Fibroblast of skin of left quadriceps (primary cell): ENCODE results near the gene SSBP1.
A peak's percentile ranks its signal among the peaks of the same experiment; 100 is the strongest.
"Not testable (repeated sequence)": the region's sequence is repeated elsewhere in the genome, so short reads cannot be mapped to it uniquely, and the experiment has no call there.

Source experiments
- DNase-seq, 2 experiments: peaks; one replicate each; pipeline ENCODE4 v3.0.0-alpha.2; 2013; ENCODE audit warnings: low read depth in 2 of 2

SSBP1 gene

DNA sequence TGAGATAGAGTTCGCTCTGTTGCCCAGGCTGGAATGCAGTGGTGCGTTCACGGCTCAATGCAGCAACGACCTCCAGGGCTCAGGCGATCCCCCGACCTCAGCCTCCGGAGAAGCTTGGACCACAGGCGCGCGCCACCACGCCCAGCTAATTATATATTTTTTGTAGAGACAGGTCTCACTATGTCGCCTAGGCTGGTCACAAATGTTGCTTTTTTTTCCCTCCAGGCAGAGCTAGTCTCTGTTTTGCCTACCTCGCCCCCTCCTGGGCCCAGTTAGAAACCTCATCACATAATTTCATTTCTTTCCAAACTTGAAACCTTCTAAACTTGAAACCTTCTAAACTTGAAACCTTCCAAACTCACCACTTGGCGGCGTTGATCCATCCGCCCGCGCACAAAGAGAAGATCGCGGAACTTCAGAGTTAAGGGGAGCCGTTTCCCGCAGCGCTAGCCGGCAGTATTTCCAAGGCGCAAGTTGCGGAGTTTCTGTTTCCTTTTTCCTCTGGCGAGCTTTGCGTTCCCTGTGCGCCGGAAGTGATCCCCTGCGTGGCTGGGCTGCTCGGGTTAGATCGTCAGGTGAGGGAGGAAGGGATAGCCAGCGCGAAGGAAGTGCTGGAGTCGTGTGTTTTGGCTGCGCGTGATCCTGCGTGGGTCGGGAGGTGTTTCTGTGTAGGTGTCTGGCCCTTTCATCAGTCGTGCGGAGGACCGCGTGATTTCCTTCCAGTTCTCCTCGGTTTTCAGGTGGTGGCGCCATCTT lies at the start of gene SSBP1:
Gene SSBP1 (plus strand): TSS at position 523 of the 756 bp plus-strand sequence. CDS start 809 bp downstream, outside the sequence.
- peak; percentile 93 to 94 for DNase-seq

DNA sequence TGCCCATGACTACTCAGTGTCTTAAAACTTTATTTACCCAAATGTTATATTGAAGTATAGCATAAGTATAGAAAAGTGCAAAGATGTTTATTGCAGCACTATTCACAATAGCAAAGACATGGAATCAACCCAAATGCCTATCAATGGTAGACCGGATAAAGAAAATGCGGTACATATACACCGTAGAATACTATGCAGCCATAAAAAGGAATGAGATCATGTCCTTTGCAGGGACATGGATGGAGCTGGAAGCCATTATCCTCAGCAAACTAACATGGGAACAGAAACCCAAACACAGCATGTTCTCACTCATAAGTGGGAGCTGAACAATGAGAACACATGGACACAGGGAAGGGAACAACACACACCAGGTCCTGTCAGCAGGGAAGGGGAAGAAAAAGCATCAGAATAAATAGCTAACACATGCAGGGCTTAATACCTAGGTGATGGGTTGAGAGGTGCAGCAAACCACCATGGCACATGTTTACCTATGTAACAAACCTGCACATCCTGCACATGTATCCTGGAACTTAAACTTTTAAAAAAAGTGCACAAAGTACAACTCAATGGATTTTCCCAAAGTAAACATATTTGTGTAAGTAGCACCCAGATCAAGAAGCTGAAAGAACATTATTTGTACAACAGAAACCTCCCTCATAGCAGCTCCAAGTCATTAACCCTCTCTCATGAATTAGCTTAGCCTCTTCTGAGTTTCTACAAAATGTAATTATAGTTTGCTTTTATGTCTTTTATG lies 48.9 kb upstream of the SSBP1 start:
- not testable (repeated sequence) for DNase-seq

DNA sequence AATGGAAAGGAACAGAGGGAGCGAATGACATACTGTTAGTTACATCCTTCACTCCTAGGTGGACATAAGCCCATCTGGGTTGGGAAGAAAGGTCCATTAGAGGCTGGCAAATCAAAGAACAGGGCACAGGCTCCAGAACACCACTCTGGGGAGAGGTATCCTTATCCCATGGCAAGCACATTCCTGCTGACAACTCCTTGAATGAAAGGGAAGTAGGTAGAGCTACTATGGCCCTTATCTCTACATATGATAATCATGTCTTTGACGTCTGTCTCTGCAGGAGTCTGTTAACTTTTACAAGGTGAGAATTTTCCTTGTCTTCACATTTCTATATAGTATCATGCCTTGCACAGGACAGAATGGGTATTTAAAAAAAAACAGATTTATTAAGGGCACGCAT lies 46.6 kb upstream of the SSBP1 start:
- DNase-seq, result no peak

GRCh38 chr7:141691961-141692360 lies 46.2 kb upstream of the SSBP1 start:
- no peak for DNase-seq

GRCh38 chr7:141693082-141693481 lies 45.1 kb upstream of the SSBP1 start:
- DNase-seq, result no peak

GRCh38 chr7:141695803-141696289 lies 42.3 kb upstream of the SSBP1 start:
- DNase-seq, result no peak

GRCh38 chr7:141696348-141696747 lies 41.8 kb upstream of the SSBP1 start:
- DNase-seq, result no peak

- peak in 1 of 2 experiments; percentile 9 for DNase-seq
These were observed 40.8 kb upstream of the SSBP1 start for GRCh38 chr7:141697211-141697871.

DNA sequence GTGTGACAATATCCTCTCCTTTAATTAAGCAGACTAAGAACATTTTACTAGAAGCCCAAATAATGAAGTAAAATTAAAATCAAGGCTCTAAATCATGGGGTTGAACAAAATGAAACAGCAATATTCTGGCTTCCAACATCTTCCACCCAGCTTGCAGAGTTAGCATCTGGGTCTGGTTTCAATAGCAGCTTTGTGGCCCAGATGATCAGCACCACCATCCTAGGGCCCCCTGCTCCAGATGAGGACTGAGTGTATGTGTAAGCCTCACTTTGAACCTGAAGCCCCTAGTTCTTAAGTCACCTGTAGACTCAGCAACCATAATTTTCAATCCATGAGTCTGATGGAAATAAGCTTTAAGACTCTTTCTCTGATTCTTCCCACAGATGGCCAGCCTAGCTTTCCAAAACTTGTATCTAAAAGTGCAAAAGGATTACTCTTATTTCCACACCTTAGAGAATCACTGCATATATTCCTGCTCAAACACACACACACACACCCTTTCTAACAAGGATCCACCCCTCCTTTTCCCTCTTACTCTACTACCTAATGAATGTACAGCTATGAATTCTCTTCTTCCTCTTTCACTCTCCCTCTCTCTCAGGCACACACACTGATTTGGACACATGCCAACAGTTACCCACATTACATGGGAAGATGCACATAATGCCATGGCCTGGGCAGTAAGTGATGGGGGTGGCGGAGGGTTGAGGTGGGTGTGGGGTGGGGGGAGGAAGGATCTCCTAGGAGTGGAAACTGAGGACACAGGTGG lies 39.7 kb upstream of the SSBP1 start:
- no peak for DNase-seq

DNA sequence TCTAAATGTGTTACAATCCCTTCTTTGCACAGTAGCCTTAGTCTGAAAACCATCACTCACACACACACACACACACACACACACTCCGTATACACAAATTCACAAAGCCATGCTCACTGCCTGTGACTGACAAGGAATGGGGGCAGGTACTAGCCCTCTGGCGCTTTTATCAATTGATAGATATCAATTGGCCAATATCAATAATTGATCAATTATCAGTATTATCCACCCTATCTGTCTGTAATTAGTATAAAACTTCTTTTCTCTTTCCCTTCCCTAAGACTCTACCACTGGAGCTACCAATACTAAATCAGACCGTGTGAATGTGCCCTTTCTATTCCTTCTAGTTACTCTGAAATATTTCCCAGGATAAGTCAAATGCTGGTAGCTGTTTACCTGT lies 38.3 kb upstream of the SSBP1 start:
- DNase-seq, result no peak

GRCh38 chr7:141700296-141700847 lies 37.8 kb upstream of the SSBP1 start:
- no peak for DNase-seq

- DNase-seq, result no peak
These were observed 37.2 kb upstream of the SSBP1 start for GRCh38 chr7:141700848-141701371.

DNA sequence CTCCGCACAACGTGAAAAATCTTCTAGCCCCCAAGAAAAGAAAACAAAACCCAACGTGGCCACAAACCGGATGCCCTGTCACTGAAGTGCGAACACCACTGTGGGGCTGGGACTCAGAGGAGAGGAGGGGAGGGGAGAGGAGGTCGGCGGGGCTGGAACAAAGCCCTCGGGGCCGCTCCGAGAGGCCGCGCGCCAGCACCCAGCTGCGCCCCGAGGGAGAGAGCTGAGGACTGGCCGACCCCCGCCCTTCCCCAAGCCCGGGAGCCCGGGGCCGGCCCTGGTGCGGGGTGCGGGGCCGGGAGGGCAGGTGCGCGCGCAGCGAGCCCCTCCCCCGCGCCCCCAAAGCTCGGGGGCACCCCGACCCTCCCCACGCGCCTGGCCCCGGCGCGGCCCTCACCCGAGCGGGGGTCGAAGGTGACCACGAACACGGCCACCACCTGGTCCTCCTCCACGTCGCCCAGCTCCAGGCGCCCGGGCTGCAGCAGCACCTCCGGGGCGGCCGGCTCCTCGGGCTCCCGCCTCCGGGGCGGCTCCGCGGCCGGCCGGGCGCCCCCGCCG lies 36.6 kb upstream of the SSBP1 start:
- DNase-seq, result no peak

DNA sequence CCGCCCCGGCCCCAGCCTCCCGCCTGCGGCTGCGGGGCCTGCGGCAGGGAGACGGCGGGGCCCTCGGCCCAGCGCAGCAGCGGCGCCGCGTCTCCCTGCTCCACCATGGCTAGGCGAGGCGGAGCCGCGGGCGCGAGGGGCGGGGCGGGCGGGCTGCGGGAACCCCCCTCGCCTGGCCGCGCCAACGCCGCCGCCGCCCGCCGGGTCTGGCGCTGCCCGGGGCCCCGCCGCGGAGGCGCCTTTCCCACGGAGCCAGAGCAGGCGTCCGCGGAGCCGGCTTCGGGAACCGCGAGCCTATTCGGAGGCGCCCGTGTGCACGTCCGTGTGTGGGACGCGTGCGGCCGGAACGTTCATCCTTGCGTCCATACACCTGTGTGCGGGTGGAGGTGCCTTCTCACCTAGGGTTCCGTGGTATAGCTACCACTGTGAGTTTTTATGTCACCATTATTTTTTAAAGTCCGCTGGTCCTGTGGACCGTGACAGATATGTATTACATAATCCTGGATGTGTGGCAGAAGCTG lies 36.1 kb upstream of the SSBP1 start, which contains the start of gene DENND11:
Gene DENND11 (minus strand): TSS at position 120 of the 521 bp plus-strand sequence. CDS start 13 bp downstream, at position 107.
- DNase-seq, result no peak

DNA sequence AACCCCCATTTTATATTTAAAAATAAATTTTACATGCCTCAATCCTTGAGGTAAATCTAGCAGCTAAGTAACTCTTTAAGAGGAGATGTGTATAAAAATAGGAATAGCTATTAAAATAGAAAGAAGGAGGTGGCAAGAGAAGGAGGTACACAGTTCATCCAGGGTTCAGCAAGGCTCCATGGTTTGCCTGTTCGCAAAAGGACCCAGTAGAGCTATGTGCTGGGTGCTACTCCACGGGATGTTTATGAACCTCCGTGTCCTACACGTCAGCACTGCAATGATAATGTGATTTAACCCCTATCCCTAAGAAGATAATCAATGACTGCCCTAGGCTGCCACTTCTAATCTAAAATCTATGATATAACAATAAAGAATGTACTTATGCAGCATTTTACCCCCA lies 35.3 kb upstream of the SSBP1 start:
- DNase-seq, result no peak

GRCh38 chr7:141704112-141704511 lies 34.0 kb upstream of the SSBP1 start:
- DNase-seq, result no peak

GRCh38 chr7:141704741-141705140 lies 33.4 kb upstream of the SSBP1 start:
- no peak for DNase-seq

- DNase-seq, result no peak
These were observed 31.7 kb upstream of the SSBP1 start for GRCh38 chr7:141706239-141707064.

DNA sequence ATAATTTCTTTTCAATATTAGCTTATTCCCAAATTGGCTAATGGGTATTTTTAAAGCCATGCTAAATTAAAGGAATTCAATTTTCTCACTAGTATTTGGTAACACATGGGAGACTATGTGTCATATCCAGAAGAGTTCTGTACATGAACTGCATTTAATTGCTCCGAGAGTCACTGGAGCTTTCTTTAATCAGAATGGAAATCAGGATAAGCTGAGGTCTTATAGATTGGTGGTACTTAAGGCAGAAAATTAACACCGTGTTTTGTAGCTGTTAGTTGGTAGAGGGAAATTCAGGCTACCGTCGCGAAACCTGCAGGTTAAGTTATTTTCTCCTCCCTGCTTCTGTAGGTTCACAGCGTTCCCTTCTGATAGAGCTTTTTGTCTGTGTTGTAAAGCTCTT lies 29.8 kb upstream of the SSBP1 start, which contains the start of gene WEE2:
Gene WEE2 (plus strand): TSS at position 3 of the 400 bp plus-strand sequence. CDS start 406 bp downstream, outside the sequence.
- DNase-seq, result no peak
